CD4-positive, alpha-beta T cell (primary cell): ENCODE results near the gene SPEM1. TPM values are rescaled to one million over a fixed set of nuclear protein-coding genes. Genes with fewer than 3 reads are reported as not detected.

Source experiments
- ATAC-seq: fragments of 200-7000 bp; cut with Tn5 transposase; one replicate; pipeline ENCODE4 v1.10.0; 2022; ENCODE audit warnings: mild to moderate bottlenecking; ENCODE audit not compliant: poor library complexity
- CTCF ChIA-PET: fragments of 350-600 bp; sonication (Branson Sonifier 250); formaldehyde crosslinking; loops from one replicate; lab custom pipeline; 2021; ENCODE audit warnings: antibody characterized with exemption, inconsistent platforms; lab: Charles Lee
- POLR2A ChIA-PET: fragments of 350-600 bp; sonication (Branson Sonifier 250); formaldehyde crosslinking; loops from one replicate; lab custom pipeline; 2021; ENCODE audit warnings: antibody characterized with exemption, inconsistent platforms; lab: Charles Lee
- DNase-seq, 14 experiments: peaks; one replicate each; pipeline ENCODE4 v3.0.0-alpha.2; 2013 to 2020; ENCODE audit warnings: mixed read lengths in 2 of 14
- H3K27ac ChIP-seq, 2 donors: one replicate each; pipeline versions ENCODE4 v1.5.1 to v1.7.0; 2013; ENCODE audit warnings: low read length in 2 of 2, low read depth in 1 of 2, mild to moderate bottlenecking in 1 of 2
- H3K27me3 ChIP-seq, 2 experiments: 1 replicate in 1 of 2; 2 replicates in 1 of 2; pipeline versions ENCODE4 v1.6.1 to v1.7.0; 2013; ENCODE audit warnings: low read length in 2 of 2, control low read depth in 1 of 2, mild to moderate bottlenecking in 1 of 2, moderate library complexity in 1 of 2; ENCODE audit not compliant: insufficient read depth in 2 of 2, control insufficient read depth in 1 of 2
- H3K36me3 ChIP-seq: one replicate; pipeline ENCODE4 v1.6.1; 2013; ENCODE audit warnings: low read length, control low read depth; ENCODE audit not compliant: insufficient read depth
- H3K4me1 ChIP-seq: one replicate; pipeline ENCODE4 v1.6.1; 2013; ENCODE audit warnings: low read length, control low read depth; ENCODE audit not compliant: insufficient read depth
- H3K4me3 ChIP-seq: one replicate; pipeline ENCODE4 v1.5.1; 2013; ENCODE audit warnings: mild to moderate bottlenecking, low read length, moderate library complexity
- H3K9me3 ChIP-seq, 2 experiments: 1 replicate in 1 of 2; 2 replicates in 1 of 2; pipeline versions ENCODE4 v1.6.1 to v1.7.0; 2013; ENCODE audit warnings: low read length in 2 of 2, mild to moderate bottlenecking in 2 of 2, control low read depth in 1 of 2, moderate library complexity in 1 of 2; ENCODE audit not compliant: control insufficient read depth in 1 of 2, insufficient read depth in 1 of 2
- H3K27ac Mint-ChIP-seq: one replicate; pipeline ENCODE4 v1.8.0; 2020; ENCODE audit warnings: mixed read lengths
- H3K27me3 Mint-ChIP-seq: one replicate; pipeline ENCODE4 v1.8.0; 2021; ENCODE audit warnings: mixed read lengths
- H3K36me3 Mint-ChIP-seq: one replicate; pipeline ENCODE4 v1.8.0; 2021; ENCODE audit warnings: low read depth, mixed read lengths
- H3K4me1 Mint-ChIP-seq: one replicate; pipeline ENCODE4 v1.8.0; 2021; ENCODE audit warnings: low read depth, mixed read lengths
- H3K4me3 Mint-ChIP-seq: one replicate; pipeline ENCODE4 v1.8.0; 2020; ENCODE audit warnings: mild to moderate bottlenecking, mixed read lengths
- H3K9me3 Mint-ChIP-seq: one replicate; pipeline ENCODE4 v1.8.0; 2020; ENCODE audit warnings: mixed read lengths
- CTCF ChIP-seq: fragments of 200-600 bp; IDR thresholded peaks from one replicate; pipeline ENCODE4 v1.8.0; 2022; ENCODE audit warnings: antibody characterized with exemption, mild to moderate bottlenecking
- intact Hi-C, 2 experiments: fragments of 100-400 bp; cut with DNase I in 1 of 2; cut with micrococcal nuclease in 1 of 2; formaldehyde crosslinking; loops; one replicate each; pipeline versions ENCODE4 v1.15.1 to v1.9.0; 2023 to 2025; cut with DNase I, micrococcal nuclease
- total RNA-seq, 174 experiments: library from RNA in 2 of 174; stranded (reverse) in 2 of 174; gene quantifications; one replicate each; pipeline ENCODE4 v1.2.3 and lab custom pipeline; 2021 to 2026

SPEM1 gene
- total RNA-seq, 2 experiments from 2014 or later: not detected

- Mint-ChIP-seq H3K9me3 (no peaks in the 10 kb centered on the region), H3K27me3 (peaks cover 31% of the 10 kb centered on the region), H3K27ac (peak overlapping the region; percentile 87), H3K4me3 (peak overlapping the region; percentile 87), H3K4me1 (peaks cover 48% of the 10 kb centered on the region), H3K36me3 (peaks cover 4% of the 10 kb centered on the region)
- Histone ChIP-seq H3K27me3 (peaks cover 30 to 36% of the 10 kb centered on the region in 2 experiments), H3K4me3 (peak overlapping the region; percentile 86), H3K36me3 (no peaks in the 10 kb centered on the region), H3K27ac (peak overlapping the region; percentile 83 to 93), H3K4me1 (peaks cover 60% of the 10 kb centered on the region), H3K9me3 (peaks cover 0 to 12% of the 10 kb centered on the region in 2 experiments)
- intact Hi-C loops: loop anchor here (1.0 to 10.0 kb wide), 12 partner anchors 42 to 389 kb away; partner anchors contain the start of genes CTDNEP1 (in 1 of the 2), EIF5A (in 1 of the 2), ELP5 (in 1 of the 2) and KCTD11 (in 1 of the 2)
- ATAC-seq (peak; percentile 53), DNase-seq (peak; percentile 61 to 94 (median 79))
- TF ChIP-seq CTCF: peak; percentile 82
- ChIA-PET POLR2A (interaction anchor here (0.7 to 9.0 kb wide), 32 partner anchors 9 to 391 kb away, joined by 3 to 156 read pairs (median 8); partner anchors contain the start of genes ACAP1, FXR2, MPDU1 and NEURL4), CTCF (interaction anchor here (0.6 to 4.8 kb wide), 47 partner anchors 8 to 384 kb away, joined by 3 to 61 read pairs (median 5); partner anchors contain the start of genes CHRNB1, FXR2, MPDU1 and NEURL4)
Observed at GRCh38 chr17:7436556-7437368, 16.6 kb downstream of the SPEM1 start.

GRCh38 chr17:7437369-7437863 lies 17.3 kb downstream of the SPEM1 start:
- Histone ChIP-seq H3K4me3 (peak overlapping the region; percentile 16), H3K36me3 (no peaks in the 10 kb centered on the region), H3K27me3 (peaks cover 35 to 42% of the 10 kb centered on the region in 2 experiments), H3K27ac (no peak overlapping the region), H3K4me1 (peaks cover 60% of the 10 kb centered on the region), H3K9me3 (peaks cover 0 to 12% of the 10 kb centered on the region in 2 experiments)
- Mint-ChIP-seq H3K36me3 (peaks cover 4% of the 10 kb centered on the region), H3K4me1 (peaks cover 48% of the 10 kb centered on the region), H3K27me3 (peaks cover 38% of the 10 kb centered on the region), H3K27ac (peak overlapping the region; percentile 43), H3K4me3 (peak overlapping the region; percentile 85), H3K9me3 (no peaks in the 10 kb centered on the region)
- POLR2A ChIA-PET: interaction anchor here (0.9 to 9.0 kb wide), 23 partner anchors 10 to 392 kb away, joined by 3 to 156 read pairs (median 10); partner anchors contain the start of genes MPDU1, PLSCR3, POLR2A and SAT2
- CTCF ChIA-PET: interaction anchor here (0.6 to 4.8 kb wide), 39 partner anchors 8 to 385 kb away, joined by 3 to 61 read pairs (median 5); partner anchors contain the start of genes CHRNB1, MPDU1, NEURL4 and PLSCR3
- DNase-seq (peak in 1 of 14 experiments; percentile 17), ATAC-seq (no peak)
- TF ChIP-seq CTCF: no peak
- intact Hi-C loops: loop anchor here (1.0 to 10.0 kb wide), 11 partner anchors 41 to 390 kb away; partner anchors contain the start of genes CTDNEP1 (in 1 of the 2), EIF5A (in 1 of the 2), ELP5 (in 1 of the 2) and KCTD11 (in 1 of the 2)
